ENCODE measurements around the gene OTUD5.

Gene OTUD5

DNA sequence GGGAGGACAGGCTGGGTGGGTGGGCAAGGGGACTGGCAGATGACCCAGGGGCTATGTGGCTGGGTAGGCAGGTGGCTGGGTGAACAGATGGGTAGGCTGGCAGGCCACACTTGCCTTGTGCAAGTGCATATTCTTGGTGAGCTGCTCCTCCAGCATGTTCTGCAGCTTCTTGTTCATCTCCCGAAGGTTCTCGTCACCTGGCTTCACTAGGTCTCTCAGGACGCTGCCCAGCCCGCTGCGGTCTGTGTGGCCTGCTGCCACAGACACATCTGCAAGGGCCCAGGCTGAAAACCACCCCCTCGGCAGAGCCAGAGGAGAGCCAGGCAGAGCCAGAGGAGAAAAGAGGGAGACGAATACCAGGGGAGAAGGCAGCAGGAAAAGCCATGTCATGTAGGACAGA lies 17.6 kb upstream of the OTUD5 start:
- H3K27ac ChIP-seq: no peak overlapping the region
- no peak overlapping the region for H3K9ac ChIP-seq
- no peak overlapping the region for H2AFZ ChIP-seq
- H3K4me1 ChIP-seq: no peaks in the 10 kb centered on the region
- TF ChIP-seq, protein P1, sequence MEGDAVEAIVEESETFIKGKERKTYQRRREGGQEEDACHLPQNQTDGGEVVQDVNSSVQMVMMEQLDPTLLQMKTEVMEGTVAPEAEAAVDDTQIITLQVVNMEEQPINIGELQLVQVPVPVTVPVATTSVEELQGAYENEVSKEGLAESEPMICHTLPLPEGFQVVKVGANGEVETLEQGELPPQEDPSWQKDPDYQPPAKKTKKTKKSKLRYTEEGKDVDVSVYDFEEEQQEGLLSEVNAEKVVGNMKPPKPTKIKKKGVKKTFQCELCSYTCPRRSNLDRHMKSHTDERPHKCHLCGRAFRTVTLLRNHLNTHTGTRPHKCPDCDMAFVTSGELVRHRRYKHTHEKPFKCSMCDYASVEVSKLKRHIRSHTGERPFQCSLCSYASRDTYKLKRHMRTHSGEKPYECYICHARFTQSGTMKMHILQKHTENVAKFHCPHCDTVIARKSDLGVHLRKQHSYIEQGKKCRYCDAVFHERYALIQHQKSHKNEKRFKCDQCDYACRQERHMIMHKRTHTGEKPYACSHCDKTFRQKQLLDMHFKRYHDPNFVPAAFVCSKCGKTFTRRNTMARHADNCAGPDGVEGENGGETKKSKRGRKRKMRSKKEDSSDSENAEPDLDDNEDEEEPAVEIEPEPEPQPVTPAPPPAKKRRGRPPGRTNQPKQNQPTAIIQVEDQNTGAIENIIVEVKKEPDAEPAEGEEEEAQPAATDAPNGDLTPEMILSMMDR (IDR thresholded peaks at IDR 0.05): no peak
- H3K27me3 ChIP-seq (ENCODE audit: control insufficient read depth, insufficient read depth, low read length): no peaks in the 10 kb centered on the region
- no peak overlapping the region for H3K4me3 ChIP-seq (ENCODE audit: low read depth, low read length)
- H3K9me3 ChIP-seq (ENCODE audit: control insufficient read depth, low read length): no peaks in the 10 kb centered on the region
- no peaks in the 10 kb centered on the region for H3K79me2 ChIP-seq
- no peak overlapping the region for H3K4me2 ChIP-seq (ENCODE audit: low read length)
- H3K36me3 ChIP-seq (ENCODE audit: control insufficient read depth, insufficient read depth, low read length): no peaks in the 10 kb centered on the region

- no peaks in the 10 kb centered on the region for H3K4me1 ChIP-seq
- no peaks in the 10 kb centered on the region for H3K79me2 ChIP-seq
- H3K27me3 ChIP-seq (ENCODE audit: control insufficient read depth, insufficient read depth, low read length): no peaks in the 10 kb centered on the region
- TF ChIP-seq, protein P1 (IDR thresholded peaks at IDR 0.05): no peak
- no peaks in the 10 kb centered on the region for H3K9me3 ChIP-seq (ENCODE audit: control insufficient read depth, low read length)
- no peak overlapping the region for H3K4me2 ChIP-seq (ENCODE audit: low read length)
- no peak overlapping the region for H2AFZ ChIP-seq
- no peak overlapping the region for H3K9ac ChIP-seq
- no peak overlapping the region for H3K27ac ChIP-seq
- no peaks in the 10 kb centered on the region for H3K36me3 ChIP-seq (ENCODE audit: control insufficient read depth, insufficient read depth, low read length)
- H3K4me3 ChIP-seq (ENCODE audit: low read depth, low read length): no peak overlapping the region
Measured at GRCh38 chrX:48974574-48974973, 17.2 kb upstream of the OTUD5 start.

DNA sequence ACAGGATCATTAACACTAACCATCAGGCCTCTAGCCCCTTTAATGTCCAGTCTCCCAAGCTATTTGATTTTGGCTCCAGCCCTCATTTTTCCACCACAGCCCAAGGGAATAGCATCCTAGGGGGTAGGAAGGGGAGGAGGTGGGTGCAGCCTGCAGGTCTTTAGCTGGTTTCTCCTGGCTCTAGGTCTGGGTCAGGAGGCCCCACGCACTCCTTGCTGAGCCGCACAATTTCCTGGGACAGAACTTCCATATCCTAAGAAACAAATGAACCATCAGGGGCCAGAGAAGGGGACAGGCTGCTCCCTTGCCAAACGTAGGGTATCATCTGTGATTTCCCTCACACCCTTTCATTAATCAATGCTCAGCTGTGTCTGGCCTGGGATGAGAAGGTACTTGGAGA lies 16.6 kb upstream of the OTUD5 start:
- TF ChIP-seq, protein P1 (IDR thresholded peaks at IDR 0.05): no peak

GRCh38 chrX:48972220-48973164 lies 15.1 kb upstream of the OTUD5 start:
- Histone ChIP-seq H3K36me3 (ENCODE audit: control insufficient read depth, insufficient read depth, low read length) (no peaks in the 10 kb centered on the region), H3K27me3 (ENCODE audit: control insufficient read depth, insufficient read depth, low read length) (no peaks in the 10 kb centered on the region), H3K4me1 (no peaks in the 10 kb centered on the region), H3K27ac (no peak overlapping the region), H3K4me3 (ENCODE audit: low read depth, low read length) (no peak overlapping the region), H3K79me2 (no peaks in the 10 kb centered on the region), H2AFZ (peak overlapping the region; percentile 15), H3K4me2 (ENCODE audit: low read length) (no peak overlapping the region), H3K9ac (no peak overlapping the region), H3K9me3 (ENCODE audit: control insufficient read depth, low read length) (no peaks in the 10 kb centered on the region)
- TF ChIP-seq, protein P1 (IDR thresholded peaks at IDR 0.05): peak; percentile 54

More for the DNA sequence above, 16.6 kb upstream of the OTUD5 start:
- Histone ChIP-seq H3K9ac (no peak overlapping the region), H2AFZ (no peak overlapping the region), H3K4me1 (no peaks in the 10 kb centered on the region), H3K79me2 (no peaks in the 10 kb centered on the region), H3K9me3 (ENCODE audit: control insufficient read depth, low read length) (no peaks in the 10 kb centered on the region), H3K27ac (no peak overlapping the region), H3K36me3 (ENCODE audit: control insufficient read depth, insufficient read depth, low read length) (no peaks in the 10 kb centered on the region), H3K27me3 (ENCODE audit: control insufficient read depth, insufficient read depth, low read length) (no peaks in the 10 kb centered on the region), H3K4me3 (ENCODE audit: low read depth, low read length) (no peak overlapping the region), H3K4me2 (ENCODE audit: low read length) (no peak overlapping the region)
